ENCODE data around the gene RGS16.
"Not testable (repeated sequence)": the region's sequence is repeated elsewhere in the genome, so short reads cannot be mapped to it uniquely, and the experiment has no call there.

Gene RGS16, protein sequence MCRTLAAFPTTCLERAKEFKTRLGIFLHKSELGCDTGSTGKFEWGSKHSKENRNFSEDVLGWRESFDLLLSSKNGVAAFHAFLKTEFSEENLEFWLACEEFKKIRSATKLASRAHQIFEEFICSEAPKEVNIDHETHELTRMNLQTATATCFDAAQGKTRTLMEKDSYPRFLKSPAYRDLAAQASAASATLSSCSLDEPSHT

DNA sequence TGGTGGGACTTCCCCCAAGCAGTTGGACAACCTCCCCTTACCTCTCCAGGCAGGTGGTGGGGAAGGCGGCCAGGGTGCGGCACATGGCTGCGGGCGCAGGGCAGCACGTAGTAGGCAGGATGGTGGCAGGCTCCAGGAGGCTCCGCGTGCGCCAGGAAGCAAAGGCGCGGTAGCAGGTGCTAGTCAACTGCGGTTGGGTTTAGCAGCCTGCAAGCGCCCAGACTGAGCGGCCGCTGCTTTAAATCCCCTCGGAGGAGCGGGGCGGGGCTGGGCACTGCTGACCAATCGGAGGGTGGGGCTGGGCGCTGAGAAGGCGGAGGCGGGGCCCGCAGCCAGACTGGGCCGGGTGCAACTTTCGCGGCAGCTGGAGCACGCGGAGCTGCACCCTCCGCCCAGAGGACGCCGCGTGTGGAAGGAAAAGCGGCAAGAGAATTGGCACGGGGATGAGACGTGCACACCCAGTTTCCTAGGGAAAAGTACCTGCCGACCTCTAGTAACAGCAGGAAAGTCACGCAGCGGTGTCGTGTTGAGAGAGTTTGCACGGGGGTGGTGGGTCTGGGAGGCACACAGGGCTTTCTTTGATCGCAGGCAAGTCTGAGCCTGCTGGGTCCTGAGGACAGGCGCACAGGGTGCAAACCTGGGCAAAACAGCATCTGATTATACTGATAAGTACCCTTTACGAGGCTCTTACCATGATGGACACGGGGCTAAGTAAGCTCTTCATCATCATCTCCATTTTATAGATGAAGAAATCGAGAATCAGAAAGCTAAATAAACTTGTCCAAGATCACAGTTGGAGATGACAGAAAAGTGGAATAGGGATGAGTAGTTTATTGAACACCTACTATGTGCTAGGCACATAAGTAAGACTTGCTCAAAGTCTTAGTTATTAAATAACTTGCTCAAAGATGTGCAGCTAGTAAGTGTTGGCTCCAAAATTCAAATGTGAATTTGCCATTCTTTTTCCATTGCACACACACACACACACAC lies at the start of gene RGS16:
Gene RGS16 (minus strand): TSS at position 215 of the 990 bp plus-strand sequence. CDS start 130 bp downstream, at position 85.
- DNase-seq = peak; percentile 93

DNA sequence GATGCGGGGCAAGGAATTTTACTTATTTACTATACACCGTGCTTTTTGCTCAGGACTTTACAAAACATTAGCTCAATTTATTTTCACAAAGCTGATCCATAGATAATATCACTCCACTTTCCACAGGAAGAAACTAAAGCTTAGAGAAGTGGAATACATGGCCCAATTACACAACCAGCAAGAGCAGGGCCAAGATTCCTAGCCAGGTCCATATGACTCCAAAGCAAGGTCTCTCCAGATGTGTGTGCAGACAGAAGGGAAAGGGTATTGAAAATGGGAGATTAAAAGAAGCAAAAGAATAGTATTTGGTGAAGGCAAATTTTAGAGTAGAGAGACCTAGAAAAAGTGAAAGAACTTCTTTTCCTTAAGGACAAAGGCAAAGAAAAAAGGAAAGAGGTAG lies 49.8 kb upstream of the RGS16 start:
- DNase-seq = no peak

DNA sequence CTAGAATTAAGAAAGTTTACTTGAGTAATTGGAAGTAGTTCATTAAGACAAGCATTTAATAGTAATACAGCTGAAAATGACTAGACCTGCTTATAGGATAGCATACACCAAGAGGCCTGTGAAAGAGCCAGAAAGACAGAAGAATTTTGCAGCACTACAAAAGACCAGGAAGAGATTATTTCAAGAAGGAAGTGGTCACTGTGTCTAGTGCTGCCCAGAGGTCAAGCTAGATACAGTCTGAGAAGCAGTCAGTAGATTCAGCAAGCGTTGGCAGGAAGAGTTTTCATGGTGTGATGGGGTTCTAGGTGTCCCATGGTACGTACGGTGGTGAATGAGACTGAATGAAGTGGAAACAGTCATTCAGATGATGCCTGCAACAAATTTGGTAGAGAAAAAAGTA lies 48.7 kb upstream of the RGS16 start:
- DNase-seq = no peak

GRCh38 chr1:182651339-182651724 lies 47.1 kb upstream of the RGS16 start:
- no peak for DNase-seq

- DNase-seq = no peak
Measured at GRCh38 chr1:182650678-182651338, 46.6 kb upstream of the RGS16 start.

GRCh38 chr1:182649041-182649440 lies 44.9 kb upstream of the RGS16 start:
- no peak for DNase-seq

DNA sequence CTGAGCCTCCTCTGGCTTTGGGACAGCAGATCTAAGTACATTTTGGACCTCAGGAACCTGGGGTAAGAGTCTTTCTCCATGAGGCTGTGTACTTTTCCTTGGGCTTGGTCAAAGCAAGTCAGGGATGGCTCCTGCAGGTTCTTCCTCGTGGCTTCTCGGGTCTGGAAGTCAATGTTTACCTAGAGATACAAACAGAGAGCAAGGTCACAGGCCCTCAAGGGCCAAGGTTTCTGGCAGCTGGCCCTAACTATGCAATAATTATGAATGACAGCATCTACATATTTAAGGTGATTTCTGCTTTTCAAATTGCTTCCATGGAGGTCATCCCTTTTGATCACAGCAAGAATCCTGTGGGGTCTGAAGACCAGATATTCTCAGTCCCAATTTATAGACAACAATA lies 42.5 kb upstream of the RGS16 start:
- no peak for DNase-seq

- no peak for DNase-seq
Measured at GRCh38 chr1:182644886-182645285, 40.7 kb upstream of the RGS16 start.

DNA sequence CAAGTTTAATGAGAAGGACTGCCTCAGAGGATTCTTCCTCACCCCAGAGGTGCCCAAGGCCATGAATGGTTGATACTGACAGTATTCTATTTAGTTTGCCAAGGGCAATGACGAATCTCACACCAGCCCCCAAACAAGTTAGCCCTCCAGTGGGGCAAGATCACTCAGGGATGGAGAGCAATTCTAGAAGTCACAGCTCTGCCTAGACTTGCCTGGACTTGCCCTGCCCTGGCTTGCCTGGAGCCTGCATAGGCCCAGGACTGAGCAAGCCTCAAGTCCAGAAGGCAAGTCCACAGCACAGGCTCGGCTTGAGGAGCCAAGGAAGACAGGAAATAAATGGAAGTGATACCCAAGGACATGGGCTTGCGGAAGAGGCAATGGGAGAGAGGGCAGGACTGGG lies 39.5 kb upstream of the RGS16 start:
- no peak for DNase-seq

- no peak for DNase-seq
Measured at GRCh38 chr1:182642461-182642860, 38.3 kb upstream of the RGS16 start.

DNA sequence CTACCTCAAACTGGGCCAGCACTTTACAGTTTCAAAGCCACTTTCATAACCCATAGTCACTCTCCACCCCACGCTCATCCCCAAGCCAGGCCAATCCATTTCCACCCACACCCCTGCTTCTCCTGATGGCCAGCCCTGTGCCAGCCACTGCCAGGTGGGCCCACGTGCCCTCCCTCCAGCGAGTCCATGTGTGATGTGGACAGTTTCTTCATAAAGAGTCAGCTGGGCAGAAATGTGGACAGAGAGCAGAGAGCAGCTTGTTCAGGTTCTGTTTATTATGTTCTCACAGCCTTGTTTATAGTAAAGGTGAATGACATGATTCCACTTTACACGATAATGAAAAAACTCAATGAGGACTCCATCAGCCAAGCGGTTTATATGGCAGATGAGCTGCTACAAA lies 37.4 kb upstream of the RGS16 start:
- DNase-seq = no peak

DNA sequence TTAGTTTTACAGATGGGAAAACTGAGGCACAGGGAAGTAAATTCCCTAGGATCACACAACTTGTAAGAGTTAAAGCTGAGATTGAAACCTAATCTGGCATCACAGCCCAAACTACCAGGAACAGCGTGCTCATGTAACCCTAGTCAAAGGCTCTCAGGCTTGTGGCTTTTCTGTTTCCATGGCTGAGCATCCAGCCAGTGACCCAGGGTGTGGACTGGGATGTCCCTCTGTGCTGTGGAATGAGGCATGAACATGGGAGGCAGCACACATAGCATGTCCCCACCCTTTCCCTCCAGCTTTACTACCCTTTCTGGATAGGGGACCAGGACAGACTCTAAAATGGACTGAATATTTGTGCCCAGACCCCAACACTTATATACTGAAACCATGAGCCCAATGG lies 35.1 kb upstream of the RGS16 start:
- DNase-seq = no peak

DNA sequence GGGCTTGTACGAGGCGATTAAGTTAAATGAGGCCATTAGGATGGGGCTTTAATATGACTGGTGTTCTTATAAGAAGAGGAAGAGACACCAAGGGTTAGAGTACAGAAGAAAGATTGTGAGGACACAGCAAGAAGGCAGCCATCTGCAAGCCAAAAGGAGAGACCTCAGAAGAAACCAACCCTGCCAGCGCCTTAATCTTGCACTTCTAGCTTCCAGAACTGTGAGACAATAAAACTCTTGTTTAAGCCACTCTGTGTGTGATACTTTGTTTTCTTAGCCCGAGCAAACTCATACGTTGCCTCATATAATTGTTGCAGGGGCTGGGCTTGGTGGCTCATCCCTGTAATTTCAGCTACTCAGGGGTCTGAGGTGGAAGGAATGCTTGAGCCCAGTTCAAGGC lies 33.6 kb upstream of the RGS16 start:
- DNase-seq = no peak

GRCh38 chr1:182635871-182636270 lies 31.7 kb upstream of the RGS16 start:
- no peak for DNase-seq

DNA sequence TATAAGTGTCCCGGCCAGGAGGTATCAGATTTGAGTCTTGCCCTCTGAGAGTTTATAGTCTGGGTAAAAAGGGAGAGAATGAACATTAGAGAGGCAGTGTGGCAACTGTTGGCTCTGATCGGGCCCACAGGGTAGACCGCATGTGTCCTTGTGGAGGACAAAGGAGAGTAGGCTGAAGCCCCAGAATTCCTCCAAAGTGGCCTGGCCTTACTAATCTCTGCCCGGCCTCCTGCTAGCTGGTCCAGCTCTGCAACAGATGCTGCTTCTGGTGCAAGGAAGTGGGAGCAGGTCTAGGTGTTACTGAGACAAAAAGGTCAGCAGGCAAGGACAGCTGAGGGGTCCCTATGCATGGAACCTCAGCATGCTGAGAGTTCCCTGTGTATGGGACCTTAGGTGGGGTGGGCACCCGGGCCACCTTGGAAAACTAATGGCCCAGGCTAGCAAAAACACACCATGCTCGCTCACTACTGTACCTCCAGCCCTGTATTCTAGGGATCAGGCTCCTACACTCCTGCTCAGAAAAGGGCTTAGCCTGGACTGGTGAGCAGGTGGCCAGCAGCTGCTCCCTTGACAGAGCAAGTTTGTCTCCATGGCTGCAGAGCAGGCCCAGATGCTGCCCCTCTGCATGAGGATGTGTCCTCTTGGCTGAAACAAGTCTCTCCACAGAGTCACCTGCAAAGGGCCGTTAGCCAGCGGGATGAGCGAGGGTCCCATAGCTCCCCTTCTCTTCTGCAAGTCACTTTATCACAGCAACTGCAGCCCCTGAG lies 30.3 kb upstream of the RGS16 start:
- DNase-seq = no peak

GRCh38 chr1:182633657-182634281 lies 29.6 kb upstream of the RGS16 start:
- DNase-seq = no peak

DNA sequence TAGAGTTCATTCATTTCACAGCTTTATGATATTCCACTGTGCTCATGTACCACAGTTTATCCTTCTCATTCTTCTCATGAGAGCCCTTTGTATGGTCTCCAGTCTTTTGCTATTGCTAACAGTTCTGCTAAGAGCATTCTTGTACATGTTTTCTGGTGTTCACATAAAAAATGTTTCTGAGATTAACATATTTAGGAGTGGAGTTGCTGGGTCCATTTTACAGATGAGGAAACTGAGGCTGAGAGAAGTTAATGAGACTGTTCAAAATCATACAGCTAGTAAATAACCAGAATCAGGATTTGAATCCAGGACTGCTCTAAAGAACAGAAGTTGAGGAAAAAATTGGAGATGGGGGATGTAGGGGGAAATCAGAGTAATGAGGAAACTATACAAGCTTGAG lies 28.8 kb upstream of the RGS16 start:
- no peak for DNase-seq

- DNase-seq = not testable (repeated sequence)
Measured at GRCh38 chr1:182632441-182632857, 28.3 kb upstream of the RGS16 start.

- DNase-seq = no peak
Measured at GRCh38 chr1:182631954-182632353, 27.8 kb upstream of the RGS16 start.

DNA sequence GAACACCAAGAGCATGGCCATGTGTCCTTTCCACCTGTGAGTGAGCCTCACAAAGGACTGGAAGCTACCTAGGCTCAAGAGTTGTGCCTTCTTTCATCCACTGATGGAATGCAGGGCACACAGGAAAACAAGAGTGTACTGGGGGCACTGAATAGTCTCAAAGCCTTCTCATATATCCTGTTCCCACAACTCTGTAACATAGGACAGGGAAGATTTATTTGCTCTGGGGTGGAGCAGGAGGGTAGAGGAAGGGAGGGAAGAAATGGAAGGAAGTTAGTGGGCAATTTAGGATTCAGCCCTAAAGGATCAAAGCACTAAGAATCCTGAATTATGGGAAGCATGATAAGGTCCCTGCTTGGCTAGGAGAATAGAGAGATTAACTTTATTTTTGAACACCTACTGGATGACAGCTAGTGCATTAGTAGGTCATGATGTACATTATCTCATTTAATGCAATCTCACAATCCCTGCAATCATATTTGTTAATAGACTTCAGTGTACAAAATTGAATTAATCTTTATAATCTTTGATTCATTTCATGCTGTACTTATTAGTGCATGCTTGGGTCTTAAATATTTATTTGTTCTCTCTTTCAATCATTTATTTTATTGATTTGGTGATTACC lies 27.0 kb upstream of the RGS16 start:
- DNase-seq = no peak

- no peak for DNase-seq
Measured at GRCh38 chr1:182630586-182630985, 26.4 kb upstream of the RGS16 start.

- DNase-seq = peak; percentile 64
Measured at GRCh38 chr1:182629499-182630096, 25.4 kb upstream of the RGS16 start.

Measured in CD4-positive, alpha-beta T cell treated with Interleukin-10 for 1 hour (primary cell).